K562 (cell line): ENCODE results near the gene MYRFL. TPM values are rescaled to one million over a fixed set of nuclear protein-coding genes. Genes with fewer than 3 reads are reported as not detected.

ENCODE experiments used
- ATAC-seq: fragments of 200-7000 bp; cut with Tn5 transposase; 3 replicates; pipeline ENCODE4 v1.9.1; 2020; ENCODE audit warnings: moderate library complexity
- BruUV-seq: library from RNA; stranded (reverse); fragments of 400-500 nt; replicated peaks from 2 replicates; lab custom pipeline; 2021; lab: Mats Ljungman, UMichigan
- CTCF ChIA-PET: fragments of 300-600 bp; formaldehyde crosslinking; extraction: SDS; loops from one replicate; lab custom pipeline; 2021; ENCODE audit warnings: low intra/inter-chr PET ratio; lab: Yijun Ruan, JAX
- POLR2A ChIA-PET: fragments of 300-600, 350-650 bp; sonication (Branson Sonifier 250); formaldehyde crosslinking; extraction: SDS; loops from one replicate; lab custom pipeline; 2021; ENCODE audit warnings: antibody characterized with exemption, inconsistent platforms; lab: Yijun Ruan, JAX
- DNase-seq, 4 experiments: peaks; one replicate each; pipeline versions ENCODE4 v3.0.0 to v3.0.0-alpha.2; 2011 to 2018; ENCODE audit warnings: low spot score in 3 of 4, mixed read lengths in 3 of 4; ENCODE audit errors: extremely low read depth in 1 of 4
- FAIRE-seq: peaks from 2 replicates; lab custom pipeline; 2011; peaks lifted over from hg19 to GRCh38; lab: Jason Lieb, UNC
- H2AFZ ChIP-seq: 2 replicates; pipeline ENCODE4 v1.6.0; 2011; ENCODE audit warnings: low read depth, low read length, control low read depth, inconsistent platforms
- H3K27ac ChIP-seq: fragments of 200-600 bp; 3 replicates; pipeline ENCODE4 v1.8.0; 2011; ENCODE audit warnings: low read depth, mild to moderate bottlenecking, control low read depth, inconsistent platforms, low read length, moderate library complexity, mixed read lengths; ENCODE audit errors: extremely low read depth
- H3K27me3 ChIP-seq, 2 experiments: fragments of 300-600 bp in 1 of 2; 2 replicates in 1 of 2; 3 replicates in 1 of 2; pipeline versions ENCODE4 v1.6.0 to v1.8.0; 2011; ENCODE audit warnings: inconsistent platforms in 2 of 2, low read length in 2 of 2, mild to moderate bottlenecking in 1 of 2, mixed read lengths in 1 of 2, moderate library complexity in 1 of 2; ENCODE audit not compliant: control insufficient read depth in 2 of 2, insufficient read depth in 2 of 2
- H3K36me3 ChIP-seq: fragments of 300-600 bp; 3 replicates; pipeline ENCODE4 v1.8.0; 2011; ENCODE audit warnings: mild to moderate bottlenecking, low read length, inconsistent platforms; ENCODE audit not compliant: control insufficient read depth, insufficient read depth
- H3K4me1 ChIP-seq, 2 experiments: fragments of 200-600 bp in 1 of 2; replicated peaks in 1 of 2; 2 replicates in 1 of 2; 3 replicates in 1 of 2; pipeline versions ENCODE4 v1.5.1 to v1.8.0; 2011; ENCODE audit warnings: inconsistent platforms in 2 of 2, low read length in 2 of 2, mild to moderate bottlenecking in 1 of 2, mixed read lengths in 1 of 2, moderate library complexity in 1 of 2; ENCODE audit not compliant: control insufficient read depth in 2 of 2, insufficient read depth in 2 of 2
- H3K4me2 ChIP-seq: 2 replicates; pipeline ENCODE4 v1.6.1; 2011; ENCODE audit warnings: low read length, control low read depth, inconsistent platforms, mixed read lengths; ENCODE audit not compliant: insufficient read depth
- H3K4me3 ChIP-seq: fragments of 200-600 bp; sonication (generic), shearing (Covaris generic); 2 replicates; pipeline ENCODE4 v1.5.1; 2016; ENCODE audit warnings: control low read depth, inconsistent platforms
- H3K79me2 ChIP-seq: fragments of 200-600 bp; 3 replicates; pipeline ENCODE4 v1.8.0; 2011; ENCODE audit warnings: low read length, inconsistent platforms; ENCODE audit not compliant: control insufficient read depth, insufficient read depth
- H3K9ac ChIP-seq, 2 experiments: 2 replicates each; pipeline versions ENCODE4 v1.6.0 to v1.6.1; 2011; ENCODE audit warnings: low read depth in 2 of 2, low read length in 2 of 2, control low read depth in 1 of 2, inconsistent platforms in 1 of 2, mild to moderate bottlenecking in 1 of 2, mixed read lengths in 1 of 2; ENCODE audit not compliant: insufficient read depth in 1 of 2
- H3K9me1 ChIP-seq: one replicate; pipeline ENCODE4 v1.6.0; 2011; ENCODE audit warnings: inconsistent platforms, mild to moderate bottlenecking, low read length, moderate library complexity; ENCODE audit not compliant: control insufficient read depth, insufficient read depth
- H3K9me3 ChIP-seq: replicated peaks from 2 replicates; pipeline ENCODE4 v1.5.1; 2011; ENCODE audit warnings: low read depth, low read length, inconsistent platforms; ENCODE audit not compliant: control insufficient read depth, insufficient read depth
- H4K20me1 ChIP-seq: replicated peaks from 2 replicates; pipeline ENCODE4 v1.6.1; 2011; ENCODE audit warnings: low read length, inconsistent platforms, mixed read lengths; ENCODE audit not compliant: control insufficient read depth, insufficient read depth
- BACH1 ChIP-seq: fragments of 200-800 bp; sonication (Bioruptor generic); IDR thresholded peaks from 2 replicates; pipeline ENCODE4 v1.6.1; 2016; ENCODE audit warnings: missing genetic modification characterization, missing compliant biosample characterization
- ETS1 ChIP-seq: conservative IDR thresholded peaks from 2 replicates; pipeline ENCODE4 v1.6.1; 2011; ENCODE audit warnings: low read depth, mild to moderate bottlenecking, low read length; ENCODE audit not compliant: control insufficient read depth
- HDGF ChIP-seq: fragments of 450-650 bp; IDR thresholded peaks from 2 replicates; pipeline ENCODE4 v1.6.1; 2016
- JUN ChIP-seq, 2 experiments: sonication (generic) in 1 of 2; formaldehyde crosslinking in 1 of 2; IDR thresholded peaks; 2 replicates each; pipeline versions ENCODE4 v1.6.1 to v1.8.0; 2012 to 2022; ENCODE audit warnings: borderline replicate concordance in 2 of 2, mild to moderate bottlenecking in 2 of 2, improper control_type of control experiment in 1 of 2, low read depth in 1 of 2, low read length in 1 of 2, missing genetic modification reagents in 1 of 2
- MYC ChIP-seq, 2 experiments: fragments of 250-450 bp in 1 of 2; sonication (Bioruptor Pico) in 1 of 2; IDR thresholded peaks; 2 replicates each; pipeline versions ENCODE4 v1.5.1 to v1.6.1; 2012 to 2021; ENCODE audit warnings: low read depth in 2 of 2, borderline replicate concordance in 1 of 2, improper control_type of control experiment in 1 of 2, low read length in 1 of 2, mild to moderate bottlenecking in 1 of 2, moderate library complexity in 1 of 2
- PCBP2 ChIP-seq: fragments of 200-400 bp; formaldehyde crosslinking; IDR thresholded peaks from 2 replicates; pipeline ENCODE4 v1.6.1; 2018; ENCODE audit warnings: low read length, low read depth, mild to moderate bottlenecking, moderate library complexity; ENCODE audit not compliant: poor library complexity, severe bottlenecking
- PHB2 ChIP-seq: fragments of 450-650 bp; IDR thresholded peaks from 2 replicates; pipeline ENCODE4 v1.6.1; 2017; ENCODE audit warnings: low read depth
- PHTF2 ChIP-seq: fragments of 250-450 bp; sonication (Bioruptor Pico); IDR thresholded peaks from 2 replicates; pipeline ENCODE4 v1.5.0; 2021; ENCODE audit warnings: mild to moderate bottlenecking
- PURB ChIP-seq: sonication (generic); formaldehyde crosslinking; IDR thresholded peaks from 2 replicates; pipeline ENCODE4 v1.9.0; 2021; ENCODE audit warnings: low read depth, mild to moderate bottlenecking, missing genetic modification reagents
- RBM25 ChIP-seq: fragments of 200-400 bp; formaldehyde crosslinking; IDR thresholded peaks from 2 replicates; pipeline ENCODE4 v1.6.1; 2018; ENCODE audit warnings: low read length, low read depth, moderate library complexity; ENCODE audit not compliant: severe bottlenecking
- RNF2 ChIP-seq: sonication (generic); IDR thresholded peaks from 2 replicates; pipeline ENCODE4 v1.6.1; 2016
- SREBF2 ChIP-seq: sonication (generic); formaldehyde crosslinking; IDR thresholded peaks from 2 replicates; pipeline ENCODE4 v1.4.0; 2020; ENCODE audit warnings: mild to moderate bottlenecking, missing genetic modification reagents
- TCF15 ChIP-seq: fragments of 250-450 bp; sonication (Bioruptor Pico); IDR thresholded peaks from 2 replicates; pipeline ENCODE4 v1.8.0; 2022; ENCODE audit warnings: moderate library complexity, mild to moderate bottlenecking, inconsistent platforms
- ZNF124 ChIP-seq: sonication (generic); formaldehyde crosslinking; IDR thresholded peaks from 2 replicates; pipeline ENCODE4 v1.8.1; 2022; ENCODE audit warnings: missing genetic modification reagents
- ZNF239 ChIP-seq: fragments of 250-450 bp; sonication (Bioruptor Pico); IDR thresholded peaks from 2 replicates; pipeline ENCODE4 v1.4.0; 2020; ENCODE audit warnings: mild to moderate bottlenecking
- ZNF511 ChIP-seq: sonication (generic); formaldehyde crosslinking; IDR thresholded peaks from 2 replicates; pipeline ENCODE4 v1.8.0; 2022; ENCODE audit warnings: mild to moderate bottlenecking, missing genetic modification reagents
- WGBS: fragments of 100-300 bp; shearing (Covaris generic); methylation state at CpG from one replicate; pipeline ENCODE4 v1.1.6; 2016; ENCODE audit warnings: low coverage, mixed read lengths; ENCODE audit not compliant: insufficient coverage; ENCODE audit errors: missing lambda C conversion rate; 5-methylcytosine and 5-hydroxymethylcytosine counted together
- in situ Hi-C: fragments of 300-500 bp; cut with MboI; formaldehyde crosslinking; loops from 4 replicates; pipeline ENCODE4 v1.15.0; 2018; ENCODE audit warnings: inconsistent platforms, mixed read lengths
- intact Hi-C: fragments of 100-400 bp; cut with micrococcal nuclease; formaldehyde crosslinking; loops from 2 replicates; pipeline ENCODE4 v1.14.2; 2022
- polyA plus RNA-seq, 8 experiments: library from polyadenylated mRNA; depleted of rRNA in 4 of 8; stranded (reverse) in 5 of 8; unstranded in 3 of 8; fragments of >200 nt; fragmentation: Nextera tagmentation in 2 of 8; fragmentation: Illumina TruSeq in 1 of 8; extraction: Ambion mirVana in 2 of 8; extraction: Trizol in 1 of 8; gene quantifications; 2 replicates each; pipeline versions ENCODE4 v1.2.1 to v1.2.3, GENCODE V29; 2011 to 2014; ENCODE audit warnings: inconsistent platforms in 1 of 8, missing spikeins in 1 of 8
- total RNA-seq, 7 experiments: library from RNA; depleted of rRNA in 6 of 7; stranded (reverse); fragments of >200 nt in 6 of 7; fragmentation: Illumina TruSeq in 2 of 7; extraction: Trizol in 2 of 7; gene quantifications; 2 replicates each; pipeline versions ENCODE4 v1.2.1 to v1.2.3, GENCODE V29; 2011 to 2021; ENCODE audit warnings: low replicate concordance in 1 of 7

MYRFL gene
- total and polyA plus RNA-seq, 9 of the 15 experiments (the other 6 are each of a cell fraction or from before 2014, with no cell fraction given) = not detected

- in situ Hi-C loops (no loop called here), intact Hi-C loops (no loop called here)
- no peak for DNase-seq
- FAIRE-seq = no peak
- no peaks in the 10 kb centered on the region for H3K9me3 ChIP-seq
- H3K9me1 ChIP-seq = no peaks in the 10 kb centered on the region
- TF ChIP-seq PHTF2 (no peak), TCF15 (CRISPR knock-in tag) (no peak), BACH1 (tag) (no peak), ZNF124 (CRISPR knock-in tag) (no peak), PCBP2 (no peak), PHB2 (no peak), MYC (IDR thresholded peaks at IDR 0.05; ENCODE audit: low read depth, low read length) (no peak), MYC (CRISPR knock-in tag; IDR thresholded peaks at IDR 0.05; ENCODE audit: borderline replicate concordance, low read depth) (no peak), SREBF2 (CRISPR knock-in tag) (no peak), PURB (CRISPR knock-in tag) (no peak), ETS1 (no peak), ZNF511 (CRISPR knock-in tag) (no peak), RBM25 (peak; percentile 67), RNF2 (no peak), HDGF (no peak), JUN (IDR thresholded peaks at IDR 0.05; ENCODE audit: borderline replicate concordance, low read depth, low read length) (no peak), JUN (CRISPR knock-in tag; IDR thresholded peaks at IDR 0.05; ENCODE audit: borderline replicate concordance) (no peak), ZNF239 (peak; percentile 97)
- no peak overlapping the region for H3K9ac ChIP-seq
- no peaks in the 10 kb centered on the region for H3K79me2 ChIP-seq
- WGBS = 0% methylated on average over 4 of the region's 4 CpGs
- H4K20me1 ChIP-seq = no peaks in the 10 kb centered on the region
- CTCF ChIA-PET = no interaction called here
- H3K4me2 ChIP-seq = no peak overlapping the region
- no peak overlapping the region for H3K27ac ChIP-seq
- H3K4me1 ChIP-seq = no peaks in the 10 kb centered on the region
- H2AFZ ChIP-seq = no peak overlapping the region
- ATAC-seq = no peak
- no peaks in the 10 kb centered on the region for H3K36me3 ChIP-seq
- peaks cover 4 to 8% of the 10 kb centered on the region in 2 experiments for H3K27me3 ChIP-seq
- no peak overlapping the region for H3K4me3 ChIP-seq
- no TSS peak for BruUV-seq
- POLR2A ChIA-PET = interaction anchor here (0.8 to 1.2 kb wide), 2 partner anchors 11 to 12 kb away, joined by 3 read pairs; no protein-coding TSS in a partner anchor
Observed at GRCh38 chr12:69866698-69867097, 41.7 kb downstream of the MYRFL start.
